Measurements from ENCODE around the gene SSH2.
A peak's percentile ranks its signal among the peaks of the same experiment; 100 is the strongest.

SSH2 gene

DNA sequence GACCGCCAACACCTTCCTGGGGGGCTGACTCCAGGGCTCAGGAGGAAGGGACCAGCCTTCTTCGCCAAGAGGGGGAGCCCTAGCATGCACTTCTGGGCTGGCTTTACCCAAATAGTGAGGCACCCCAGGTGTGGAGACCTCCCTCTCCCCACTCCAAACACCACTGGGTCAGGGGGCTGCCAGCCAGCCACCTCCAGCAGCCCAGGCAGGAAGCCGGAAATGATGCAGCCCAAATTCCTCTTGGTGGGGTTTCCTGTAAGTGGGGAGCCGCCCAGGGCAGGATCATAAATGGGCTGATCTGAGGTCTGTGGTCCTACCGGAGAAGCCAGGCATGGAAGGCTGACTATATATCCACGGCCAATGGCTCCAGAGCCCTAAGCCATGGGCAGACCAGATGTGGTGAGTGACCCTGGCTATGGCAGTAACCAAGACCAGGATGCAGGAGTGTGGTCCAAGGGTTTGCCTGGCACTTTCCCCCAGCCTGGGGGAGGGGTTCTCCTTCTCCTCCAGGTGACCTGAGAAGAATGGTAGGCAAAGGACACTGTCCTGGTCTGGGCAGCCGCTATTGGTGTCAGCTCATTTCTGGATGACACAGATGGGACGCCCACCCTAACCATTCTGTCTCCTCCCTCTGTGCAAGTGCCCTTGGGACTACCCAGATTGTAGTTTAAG, 344.8 kb downstream of the SSH2 start:
- H3K27ac ChIP-seq (ENCODE audit: low read length): no peak overlapping the region
- peaks cover 32% of the 10 kb centered on the region for H3K4me1 ChIP-seq (ENCODE audit: low read length)
- peaks cover 30% of the 10 kb centered on the region for H3K36me3 ChIP-seq (replicated peaks; ENCODE audit: low read depth, low read length)
- no peak overlapping the region for H2AFZ ChIP-seq (ENCODE audit: low read depth, low read length)
- H3K9me3 ChIP-seq (ENCODE audit: insufficient read depth, low read length): no peaks in the 10 kb centered on the region
- TF ChIP-seq, protein P1, sequence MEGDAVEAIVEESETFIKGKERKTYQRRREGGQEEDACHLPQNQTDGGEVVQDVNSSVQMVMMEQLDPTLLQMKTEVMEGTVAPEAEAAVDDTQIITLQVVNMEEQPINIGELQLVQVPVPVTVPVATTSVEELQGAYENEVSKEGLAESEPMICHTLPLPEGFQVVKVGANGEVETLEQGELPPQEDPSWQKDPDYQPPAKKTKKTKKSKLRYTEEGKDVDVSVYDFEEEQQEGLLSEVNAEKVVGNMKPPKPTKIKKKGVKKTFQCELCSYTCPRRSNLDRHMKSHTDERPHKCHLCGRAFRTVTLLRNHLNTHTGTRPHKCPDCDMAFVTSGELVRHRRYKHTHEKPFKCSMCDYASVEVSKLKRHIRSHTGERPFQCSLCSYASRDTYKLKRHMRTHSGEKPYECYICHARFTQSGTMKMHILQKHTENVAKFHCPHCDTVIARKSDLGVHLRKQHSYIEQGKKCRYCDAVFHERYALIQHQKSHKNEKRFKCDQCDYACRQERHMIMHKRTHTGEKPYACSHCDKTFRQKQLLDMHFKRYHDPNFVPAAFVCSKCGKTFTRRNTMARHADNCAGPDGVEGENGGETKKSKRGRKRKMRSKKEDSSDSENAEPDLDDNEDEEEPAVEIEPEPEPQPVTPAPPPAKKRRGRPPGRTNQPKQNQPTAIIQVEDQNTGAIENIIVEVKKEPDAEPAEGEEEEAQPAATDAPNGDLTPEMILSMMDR (IDR thresholded peaks at IDR 0.05; ENCODE audit: low read depth, low read length): peak; percentile 50
- TF ChIP-seq EZH2phosphoT487 (IDR thresholded peaks at IDR 0.05; ENCODE audit: low read depth): no peak
- no peak overlapping the region for H3K4me3 ChIP-seq (ENCODE audit: low read length)
- H3K4me2 ChIP-seq (ENCODE audit: low read length): peak overlapping the region; percentile 20
- H3K9ac ChIP-seq (ENCODE audit: low read length): no peak overlapping the region; the same call in 1 of the 2 replicates
- H4K20me1 ChIP-seq (ENCODE audit: insufficient read depth, low read length): peaks cover 23% of the 10 kb centered on the region
- H3K79me2 ChIP-seq (ENCODE audit: low read length): peaks cover 69% of the 10 kb centered on the region
- H3K27me3 ChIP-seq (ENCODE audit: low read depth, low read length): no peaks in the 10 kb centered on the region

DNA sequence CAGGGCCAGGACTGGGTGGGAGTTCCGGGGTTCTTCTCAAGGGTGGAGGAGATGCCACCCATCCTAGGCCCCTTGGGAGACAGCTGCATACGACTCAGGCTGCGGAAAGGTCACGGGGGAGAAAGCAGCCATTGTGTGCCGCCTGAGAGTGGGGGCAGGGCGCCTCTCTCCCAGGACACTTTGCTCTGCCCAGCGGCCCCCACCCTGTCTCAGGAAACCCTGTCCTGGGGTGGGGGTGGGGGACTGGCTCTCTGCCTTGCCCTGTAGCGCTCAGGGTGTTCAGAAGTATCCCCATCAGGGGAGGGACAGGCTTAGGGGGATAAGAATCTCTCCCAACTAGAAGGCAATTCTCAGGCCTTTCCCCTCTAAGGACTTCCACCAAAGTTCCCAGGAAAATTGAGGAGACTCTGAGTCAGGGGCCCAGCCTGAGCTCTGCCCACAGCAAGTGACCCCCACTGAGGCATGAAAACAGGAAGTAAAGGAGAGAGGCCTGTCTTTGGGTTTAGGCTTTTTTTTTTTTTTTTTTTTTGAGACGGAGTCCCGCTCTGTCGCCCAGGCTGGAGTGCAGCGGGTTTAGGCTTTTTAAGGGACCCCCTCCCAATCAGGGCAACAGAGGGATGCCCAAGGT, 345.5 kb downstream of the SSH2 start:
- H3K79me2 ChIP-seq (ENCODE audit: low read length): peaks cover 64% of the 10 kb centered on the region

DNA sequence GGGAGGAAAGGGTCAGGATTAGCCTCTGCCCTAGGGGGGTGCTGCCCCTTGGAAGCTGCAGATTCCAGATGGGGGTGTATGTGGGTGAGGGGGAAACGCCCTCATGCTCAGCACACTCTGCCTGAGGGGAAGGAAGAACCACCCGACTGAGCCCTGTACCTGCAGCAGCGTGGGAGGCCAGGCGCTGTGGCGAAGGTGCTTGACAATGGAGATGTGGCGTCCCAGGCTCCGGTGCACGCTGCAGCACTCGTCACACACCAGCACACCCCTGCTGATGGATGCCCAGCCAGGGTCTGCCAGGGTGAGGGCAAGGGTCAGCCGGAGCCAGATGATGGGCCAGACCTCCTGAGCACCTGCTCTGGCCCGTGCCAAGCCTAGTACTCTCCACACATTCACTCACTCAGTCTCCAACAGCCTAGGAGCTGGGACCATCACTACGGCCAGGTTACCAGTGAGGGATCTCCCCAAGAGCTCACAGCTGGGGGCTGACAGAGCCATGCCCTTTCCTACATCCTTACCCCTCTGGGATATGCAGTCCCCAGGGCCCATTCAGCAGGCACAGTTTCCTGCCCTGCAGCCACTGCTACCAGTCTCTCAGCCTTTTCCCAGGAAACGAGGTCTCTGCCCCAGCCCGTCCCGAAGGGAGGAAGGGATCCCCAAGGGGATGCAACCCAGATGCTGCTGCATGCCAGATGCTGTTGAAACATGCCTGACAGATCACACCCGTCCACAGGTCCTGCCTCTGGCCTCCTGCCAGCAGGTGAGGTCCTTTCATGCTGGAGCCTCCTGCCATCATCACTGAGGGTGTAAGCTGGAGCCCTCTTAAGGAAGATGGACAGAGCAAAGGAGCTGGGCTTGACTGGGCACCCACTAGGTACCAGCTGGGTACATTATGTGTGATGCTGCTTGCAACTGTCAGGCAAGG, 346.4 kb downstream of the SSH2 start:
- Histone ChIP-seq H3K9ac (ENCODE audit: low read length) (no peak overlapping the region), H3K4me3 (ENCODE audit: low read length) (no peak overlapping the region), H3K27me3 (ENCODE audit: low read depth, low read length) (no peaks in the 10 kb centered on the region), H4K20me1 (ENCODE audit: insufficient read depth, low read length) (peaks cover 21% of the 10 kb centered on the region), H3K4me1 (ENCODE audit: low read length) (peaks cover 30% of the 10 kb centered on the region), H3K9me3 (ENCODE audit: insufficient read depth, low read length) (no peaks in the 10 kb centered on the region), H3K79me2 (ENCODE audit: low read length) (peaks cover 57% of the 10 kb centered on the region), H3K36me3 (replicated peaks; ENCODE audit: low read depth, low read length) (peaks cover 32% of the 10 kb centered on the region), H2AFZ (ENCODE audit: low read depth, low read length) (no peak overlapping the region), H3K27ac (ENCODE audit: low read length) (no peak overlapping the region), H3K4me2 (ENCODE audit: low read length) (no peak overlapping the region)
- TF ChIP-seq, protein P1 (IDR thresholded peaks at IDR 0.05; ENCODE audit: low read depth, low read length): no peak
- TF ChIP-seq EZH2phosphoT487 (IDR thresholded peaks at IDR 0.05; ENCODE audit: low read depth): no peak

More for the DNA sequence above, 345.5 kb downstream of the SSH2 start:
- Histone ChIP-seq H3K4me3 (ENCODE audit: low read length) (no peak overlapping the region), H3K4me1 (ENCODE audit: low read length) (peaks cover 30% of the 10 kb centered on the region), H4K20me1 (ENCODE audit: insufficient read depth, low read length) (peaks cover 23% of the 10 kb centered on the region), H2AFZ (ENCODE audit: low read depth, low read length) (no peak overlapping the region), H3K27me3 (ENCODE audit: low read depth, low read length) (no peaks in the 10 kb centered on the region), H3K27ac (ENCODE audit: low read length) (no peak overlapping the region), H3K9me3 (ENCODE audit: insufficient read depth, low read length) (no peaks in the 10 kb centered on the region), H3K9ac (ENCODE audit: low read length) (no peak overlapping the region), H3K4me2 (ENCODE audit: low read length) (peak overlapping the region; percentile 20), H3K36me3 (replicated peaks; ENCODE audit: low read depth, low read length) (peaks cover 32% of the 10 kb centered on the region)
- no peak for TF ChIP-seq EZH2phosphoT487 (IDR thresholded peaks at IDR 0.05; ENCODE audit: low read depth)
- TF ChIP-seq, protein P1 (IDR thresholded peaks at IDR 0.05; ENCODE audit: low read depth, low read length): no peak

DNA sequence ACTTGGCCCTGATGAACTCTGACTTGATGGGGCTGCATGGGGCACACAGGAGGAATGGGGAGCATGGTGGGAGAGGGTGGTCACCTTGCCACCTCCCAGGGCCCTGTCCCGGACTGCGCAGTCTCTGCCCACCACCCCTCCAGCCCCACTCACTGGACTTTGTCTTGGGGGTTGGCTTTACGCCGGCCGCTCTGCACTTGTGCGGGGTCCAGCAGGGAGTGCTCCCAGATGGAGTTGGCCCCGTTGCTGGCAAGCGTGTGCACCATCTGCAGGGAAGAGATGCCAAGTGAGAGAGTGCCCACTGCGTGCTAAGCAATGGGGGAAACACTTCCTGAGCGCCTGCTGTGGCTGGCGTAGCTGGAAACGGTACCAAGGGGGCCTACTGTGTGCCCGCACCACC, 347.3 kb downstream of the SSH2 start:
- H3K79me2 ChIP-seq (ENCODE audit: low read length): peaks cover 48% of the 10 kb centered on the region
- H4K20me1 ChIP-seq (ENCODE audit: insufficient read depth, low read length): peaks cover 13% of the 10 kb centered on the region

More for the DNA sequence above, 347.3 kb downstream of the SSH2 start:
- Histone ChIP-seq H3K4me2 (ENCODE audit: low read length) (no peak overlapping the region), H3K4me1 (ENCODE audit: low read length) (peaks cover 25% of the 10 kb centered on the region), H3K27ac (ENCODE audit: low read length) (no peak overlapping the region), H3K27me3 (ENCODE audit: low read depth, low read length) (no peaks in the 10 kb centered on the region), H2AFZ (ENCODE audit: low read depth, low read length) (no peak overlapping the region), H3K9ac (ENCODE audit: low read length) (no peak overlapping the region), H3K9me3 (ENCODE audit: insufficient read depth, low read length) (no peaks in the 10 kb centered on the region), H3K4me3 (ENCODE audit: low read length) (no peak overlapping the region), H3K36me3 (replicated peaks; ENCODE audit: low read depth, low read length) (peaks cover 36% of the 10 kb centered on the region)
- TF ChIP-seq EZH2phosphoT487 (IDR thresholded peaks at IDR 0.05; ENCODE audit: low read depth): no peak
- TF ChIP-seq, protein P1 (IDR thresholded peaks at IDR 0.05; ENCODE audit: low read depth, low read length): no peak

Measured in OCI-LY3 (cell line).